Esophagus muscularis mucosa (tissue), 4 donors: ENCODE data around the gene SLF2. TPM values are rescaled to one million over a fixed set of nuclear protein-coding genes. Genes with fewer than 3 reads are reported as not detected.

Source experiments
- DNase-seq: peaks from one replicate; pipeline ENCODE4 v3.0.0-alpha.2; 2017; ENCODE audit errors: extremely low spot score
- H3K27ac ChIP-seq, 4 donors: fragments of 200-600 bp; sonication (generic); replicated peaks in 1 of 4; 1 replicate in 3 of 4; 2 replicates in 1 of 4; pipeline ENCODE4 v1.5.1; 2016 to 2019; ENCODE audit warnings: mild to moderate bottlenecking in 1 of 4
- H3K27me3 ChIP-seq, 4 donors: fragments of 200-600 bp; sonication (generic); one replicate each; pipeline versions ENCODE4 v1.5.1 to v1.6.0; 2016 to 2019
- H3K36me3 ChIP-seq, 4 donors: fragments of 200-600 bp; sonication (generic); one replicate each; pipeline ENCODE4 v1.5.1; 2016 to 2019
- H3K4me1 ChIP-seq, 4 donors: fragments of 200-600 bp; sonication (generic); one replicate each; pipeline ENCODE4 v1.5.1; 2016 to 2019
- H3K4me3 ChIP-seq, 4 donors: fragments of 200-600 bp; sonication (generic); 1 replicate in 2 of 4; 2 replicates in 2 of 4; pipeline ENCODE4 v1.5.1; 2016 to 2019; ENCODE audit warnings: mild to moderate bottlenecking in 4 of 4, moderate library complexity in 1 of 4
- H3K9me3 ChIP-seq, 4 donors: fragments of 200-600 bp; sonication (generic); 1 replicate in 3 of 4; 2 replicates in 1 of 4; pipeline ENCODE4 v1.5.1; 2016 to 2019
- CTCF ChIP-seq, 3 experiments: fragments of 200-600 bp in 2 of 3; fragments of 450-650 bp in 1 of 3; sonication (generic) in 2 of 3; IDR thresholded peaks; one replicate each; pipeline ENCODE4 v1.5.1; 2017 to 2019; ENCODE audit warnings: antibody characterized with exemption in 3 of 3, mild to moderate bottlenecking in 2 of 3, moderate library complexity in 1 of 3
- EP300 ChIP-seq: sonication (generic); formaldehyde crosslinking; IDR thresholded peaks from one replicate; pipeline ENCODE4 v1.6.1; 2017; ENCODE audit warnings: antibody characterized with exemption
- POLR2A ChIP-seq: fragments of 450-650 bp; IDR thresholded peaks from one replicate; pipeline ENCODE4 v1.6.1; 2017; ENCODE audit warnings: antibody characterized with exemption, moderate library complexity, mild to moderate bottlenecking, low read depth
- POLR2AphosphoS5 ChIP-seq, 2 donors: sonication (generic); formaldehyde crosslinking; IDR thresholded peaks; one replicate each; pipeline ENCODE4 v1.6.1; 2017; ENCODE audit warnings: antibody characterized with exemption in 2 of 2
- WGBS: methylation state at CpG from one replicate; pipeline ENCODE4 v1.1.5; 2018; 5-methylcytosine and 5-hydroxymethylcytosine counted together
- intact Hi-C: fragments of 100-400 bp; cut with DNase I; formaldehyde crosslinking; loops from one replicate; pipeline ENCODE4 v1.15.1; 2023
- total RNA-seq, 4 donors: library from RNA; depleted of rRNA; stranded (reverse); fragments of >200 nt; gene quantifications; one replicate each; pipeline versions ENCODE4 v1.1.0 to v1.2.1, GENCODE V29; 2016

Gene SLF2
- total RNA-seq, 4 donors from 2014 or later = 19.1 to 34.1 (median 20.8) TPM

DNA sequence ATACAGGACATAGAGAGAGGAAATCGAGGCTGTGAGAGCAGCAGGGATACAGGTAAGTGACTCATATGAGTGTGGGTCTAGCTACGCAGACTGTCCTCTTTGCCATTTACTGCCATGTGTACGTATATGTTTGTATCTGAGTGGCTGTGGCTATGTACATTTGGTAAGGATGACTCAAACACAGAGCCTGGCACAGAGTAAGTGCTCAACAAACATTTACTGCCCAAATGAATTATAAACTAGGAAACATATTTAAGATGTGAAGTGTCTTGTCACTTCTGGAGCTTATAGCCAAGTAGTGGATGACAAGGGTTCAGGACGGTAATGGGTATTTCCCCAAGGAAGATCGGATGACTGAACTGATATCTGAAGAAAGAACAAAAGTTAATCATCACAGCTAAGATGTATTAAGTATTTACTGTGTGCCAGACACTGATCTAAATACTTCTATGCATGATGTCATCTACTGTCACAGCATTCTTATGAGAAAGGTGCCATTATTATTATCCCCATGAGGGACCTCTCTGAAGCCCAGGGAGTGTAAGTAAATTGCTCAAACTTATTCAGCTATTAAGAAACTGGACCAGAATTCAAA lies 68.5 kb downstream of the SLF2 start:
- no peak overlapping the region for H3K4me3 ChIP-seq
- 89% methylated on average over 4 of the region's 5 CpGs for WGBS
- H3K27ac ChIP-seq = no peak overlapping the region
- DNase-seq = no peak
- peaks cover 9 to 90% (median 79%) of the 10 kb centered on the region in 4 donors for H3K36me3 ChIP-seq
- intact Hi-C loops = no loop called here
- no peaks in the 10 kb centered on the region for H3K9me3 ChIP-seq
- no peaks in the 10 kb centered on the region for H3K27me3 ChIP-seq
- TF ChIP-seq POLR2A = no peak
- TF ChIP-seq POLR2AphosphoS5 (IDR thresholded peaks at IDR 0.05) = no peak
- TF ChIP-seq CTCF (IDR thresholded peaks at IDR 0.05) = no peak
- no peak for TF ChIP-seq EP300
- peaks cover 7 to 13% (median 10%) of the 10 kb centered on the region in 4 donors for H3K4me1 ChIP-seq

DNA sequence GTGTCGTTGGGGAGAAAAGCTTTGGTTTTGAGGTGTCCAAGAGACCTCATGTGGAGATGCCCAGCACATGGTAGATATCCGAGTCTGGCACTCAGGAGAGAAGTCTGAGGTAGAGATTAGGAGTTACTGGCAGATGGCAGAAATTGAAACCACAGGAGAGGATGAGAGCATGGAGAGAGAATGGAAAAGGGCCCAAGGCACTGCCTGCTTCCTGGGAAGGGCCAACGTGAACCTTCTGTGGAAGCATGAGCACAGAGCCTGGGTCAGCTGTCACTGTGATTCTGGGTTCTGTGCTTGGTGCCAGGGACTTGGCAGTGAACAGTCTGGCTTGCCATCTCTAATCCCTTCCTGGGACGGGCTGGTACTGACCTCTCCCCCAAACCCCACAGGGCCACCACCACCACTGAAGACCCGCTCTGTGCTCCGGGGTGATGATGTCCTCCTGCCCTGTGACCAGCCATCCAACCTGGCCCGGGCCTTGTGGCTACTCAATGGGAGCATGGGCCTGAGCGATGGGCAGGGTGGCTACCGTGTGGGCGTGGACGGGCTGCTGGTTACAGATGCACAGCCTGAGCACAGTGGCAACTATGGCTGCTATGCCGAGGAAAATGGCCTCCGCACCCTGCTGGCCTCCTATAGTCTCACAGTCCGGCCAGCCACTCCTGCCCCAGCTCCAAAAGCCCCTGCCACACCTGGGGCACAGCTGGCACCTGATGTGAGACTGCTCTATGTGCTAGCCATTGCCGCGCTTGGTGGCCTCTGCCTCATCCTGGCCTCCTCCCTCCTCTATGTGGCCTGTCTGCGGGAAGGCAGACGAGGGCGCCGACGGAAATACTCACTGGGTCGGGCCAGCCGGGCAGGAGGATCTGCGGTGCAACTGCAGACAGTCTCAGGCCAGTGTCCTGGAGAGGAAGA lies 70.4 kb downstream of the SLF2 start:
- TF ChIP-seq POLR2AphosphoS5 (IDR thresholded peaks at IDR 0.05) (no peak), EP300 (no peak), CTCF (IDR thresholded peaks at IDR 0.05) (no peak), POLR2A (no peak)
- peaks cover 16 to 28% (median 24%) of the 10 kb centered on the region in 4 donors for H3K4me1 ChIP-seq
- intact Hi-C loops = no loop called here
- H3K27me3 ChIP-seq = no peaks in the 10 kb centered on the region
- no peak for DNase-seq
- H3K27ac ChIP-seq = no peak overlapping the region
- no peaks in the 10 kb centered on the region for H3K9me3 ChIP-seq
- peaks cover 9 to 80% (median 72%) of the 10 kb centered on the region in 4 donors for H3K36me3 ChIP-seq
- WGBS = 91% methylated on average over 8 of the region's 24 CpGs
- no peak overlapping the region for H3K4me3 ChIP-seq

- 72% methylated on average over 6 of the region's 13 CpGs for WGBS
- Histone ChIP-seq H3K36me3 (peaks cover 9 to 71% (median 64%) of the 10 kb centered on the region in 4 donors), H3K27ac (no peak overlapping the region), H3K4me1 (peaks cover 22 to 37% (median 33%) of the 10 kb centered on the region in 4 donors), H3K27me3 (no peaks in the 10 kb centered on the region), H3K9me3 (no peaks in the 10 kb centered on the region), H3K4me3 (no peak overlapping the region)
- intact Hi-C loops = no loop called here
- no peak for TF ChIP-seq POLR2AphosphoS5 (IDR thresholded peaks at IDR 0.05)
- TF ChIP-seq EP300 = no peak
- no peak for TF ChIP-seq POLR2A
- no peak for TF ChIP-seq CTCF (IDR thresholded peaks at IDR 0.05)
- no peak for DNase-seq
Observed at GRCh38 chr10:100983868-100984671, 71.3 kb downstream of the SLF2 start.

DNA sequence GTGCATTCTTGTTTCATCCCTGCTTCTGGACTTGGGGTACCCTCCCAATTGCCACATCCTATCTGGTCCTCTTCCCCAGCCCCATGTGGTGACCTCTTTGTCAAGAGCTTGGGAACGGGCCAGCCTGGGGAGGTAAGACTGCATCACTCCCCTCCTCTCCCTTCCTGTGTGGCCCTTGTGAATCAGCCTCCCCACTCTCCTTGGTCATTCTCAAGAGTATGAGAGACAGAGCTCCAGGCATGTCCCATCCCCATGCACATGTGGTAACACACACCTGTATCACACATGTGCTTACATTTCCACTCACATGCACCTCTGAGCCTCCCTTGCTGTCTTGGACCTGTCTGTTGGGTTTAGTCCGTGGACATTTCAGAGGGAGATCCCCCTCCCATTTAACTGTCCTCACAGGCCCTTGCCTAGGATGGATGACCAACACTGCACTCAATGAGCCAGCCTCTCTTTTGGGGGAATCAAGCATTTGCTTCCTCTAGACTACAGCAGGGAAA lies 72.0 kb downstream of the SLF2 start:
- H3K36me3 ChIP-seq = peaks cover 9 to 68% (median 61%) of the 10 kb centered on the region in 4 donors

More for the DNA sequence above, 72.0 kb downstream of the SLF2 start:
- 83% methylated on average over 2 of the region's 2 CpGs for WGBS
- H3K27me3 ChIP-seq = no peaks in the 10 kb centered on the region
- intact Hi-C loops = loop anchor here (5.0 kb wide), 1 partner anchor 43 kb away; no protein-coding TSS in a partner anchor
- no peak for DNase-seq
- H3K4me3 ChIP-seq = no peak overlapping the region
- no peak overlapping the region for H3K27ac ChIP-seq
- peaks cover 22 to 43% (median 37%) of the 10 kb centered on the region in 4 donors for H3K4me1 ChIP-seq
- no peaks in the 10 kb centered on the region for H3K9me3 ChIP-seq
- no peak for TF ChIP-seq POLR2A
- no peak for TF ChIP-seq CTCF (IDR thresholded peaks at IDR 0.05)
- TF ChIP-seq EP300 = no peak
- TF ChIP-seq POLR2AphosphoS5 (IDR thresholded peaks at IDR 0.05) = no peak
